GM19372 (cell line): ENCODE results near the gene PLA2R1.

Source experiments
- ATAC-seq: cut with Tn5 transposase; IDR thresholded peaks from one replicate; pipeline ENCODE4 v1.9.1; 2021; ENCODE audit warnings: mild to moderate bottlenecking, low read depth, moderate library complexity; ENCODE audit not compliant: unreplicated experiment

PLA2R1 gene

DNA sequence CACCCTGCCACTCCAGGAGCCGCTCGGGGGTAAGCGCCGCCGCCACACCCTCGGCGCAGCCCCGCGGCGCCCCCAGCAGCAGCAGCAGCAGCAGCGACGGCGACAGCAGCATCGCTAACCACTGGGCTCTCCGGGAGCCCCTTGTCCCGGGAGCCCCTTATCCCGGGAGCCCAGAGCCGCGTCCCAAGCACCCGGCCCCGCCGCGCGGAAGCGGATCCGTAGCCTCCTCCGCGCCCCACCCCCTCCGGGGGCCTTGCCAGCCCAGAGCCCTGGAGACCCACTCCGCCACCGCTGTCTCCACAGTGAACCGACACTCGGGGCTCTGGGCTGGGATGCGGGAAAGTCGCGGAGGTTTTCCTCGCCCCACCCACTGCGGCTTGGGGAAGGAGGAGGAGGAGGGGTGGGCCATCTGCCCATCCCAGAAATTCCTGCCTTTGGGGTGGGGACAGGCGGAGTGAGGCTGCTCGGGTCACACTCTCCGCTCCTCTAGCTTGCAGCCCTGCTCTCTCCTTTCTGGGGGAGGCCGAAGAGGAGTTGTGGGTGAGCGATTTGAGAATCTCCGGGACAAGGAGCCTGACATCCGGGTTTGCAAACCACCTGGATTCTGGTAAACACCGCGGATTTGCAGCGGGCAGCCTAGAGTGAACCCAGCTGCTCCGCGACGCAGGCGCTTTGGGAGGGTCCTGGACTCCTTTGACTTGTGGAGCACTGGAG lies at the start of gene PLA2R1:
Gene PLA2R1 (minus strand): TSS at position 324 of the 714 bp plus-strand sequence. CDS start 212 bp downstream, at position 112.
- ATAC-seq: no peak

DNA sequence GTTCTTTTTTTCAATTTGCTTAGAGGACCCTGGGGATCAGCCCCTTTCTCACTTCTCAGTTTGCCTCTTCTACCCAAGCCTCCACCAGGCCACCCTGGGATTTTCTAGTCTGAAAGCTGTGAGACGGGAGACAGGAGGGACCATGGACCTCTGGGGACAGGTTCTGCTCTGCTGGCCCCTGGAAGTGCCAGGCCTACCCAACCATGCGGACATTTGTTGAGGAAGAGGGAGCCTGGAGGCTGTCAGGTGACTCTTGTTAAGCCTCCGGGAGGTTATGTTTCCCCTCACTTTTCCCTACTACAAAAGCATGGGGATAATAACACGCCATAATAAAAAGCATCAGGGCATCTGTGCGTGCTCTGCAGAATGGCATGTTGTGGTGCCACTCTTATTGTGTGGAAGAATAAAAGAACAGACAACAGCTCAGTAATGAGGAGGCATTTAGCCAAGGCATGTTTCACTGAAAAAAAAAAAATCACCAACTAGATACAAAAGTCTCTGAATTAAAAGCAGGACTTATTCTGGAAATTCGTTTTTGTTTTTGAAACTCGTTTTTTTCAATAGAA lies 48.3 kb upstream of the PLA2R1 start:
- no peak for ATAC-seq

DNA sequence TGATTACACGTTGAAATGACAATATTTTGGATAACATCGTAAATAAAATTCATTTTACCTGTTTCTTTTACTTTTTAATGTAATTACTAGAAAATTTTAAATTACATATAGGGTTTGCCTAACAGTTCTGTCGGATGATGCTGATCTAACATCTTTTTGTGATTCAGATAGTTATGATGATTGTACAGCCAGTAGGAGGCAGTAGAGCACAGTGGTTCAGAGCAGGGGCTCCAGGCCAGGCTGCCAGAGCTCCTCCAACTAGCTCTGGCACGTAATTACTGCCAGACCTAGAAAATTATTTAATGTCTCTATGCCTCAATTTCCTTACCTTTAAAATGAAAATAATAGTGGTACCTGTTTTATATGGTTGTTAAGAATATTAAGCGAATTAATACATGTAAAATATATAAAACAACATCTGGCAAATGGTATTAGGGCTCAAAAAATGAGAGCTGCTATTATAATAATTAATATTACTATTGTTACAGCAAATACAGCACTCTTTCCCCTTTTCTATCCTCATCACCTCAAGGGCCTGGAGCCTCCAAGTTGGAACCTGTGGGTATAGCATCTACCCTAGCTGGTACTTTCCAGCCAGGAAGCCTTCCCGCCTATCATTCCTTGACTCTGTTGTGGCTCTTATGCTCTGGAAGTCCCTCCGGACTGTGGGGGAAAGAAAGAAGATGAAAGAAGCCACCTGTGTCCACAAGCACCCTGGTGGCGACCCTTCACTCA lies 47.7 kb upstream of the PLA2R1 start:
- ATAC-seq: peak; percentile 82

- no peak for ATAC-seq
Measured at GRCh38 chr2:160109243-160109642, 46.8 kb upstream of the PLA2R1 start.

- no peak for ATAC-seq
Measured at GRCh38 chr2:160108646-160109045, 46.2 kb upstream of the PLA2R1 start.

GRCh38 chr2:160105366-160105765 lies 43.0 kb upstream of the PLA2R1 start:
- no peak for ATAC-seq

DNA sequence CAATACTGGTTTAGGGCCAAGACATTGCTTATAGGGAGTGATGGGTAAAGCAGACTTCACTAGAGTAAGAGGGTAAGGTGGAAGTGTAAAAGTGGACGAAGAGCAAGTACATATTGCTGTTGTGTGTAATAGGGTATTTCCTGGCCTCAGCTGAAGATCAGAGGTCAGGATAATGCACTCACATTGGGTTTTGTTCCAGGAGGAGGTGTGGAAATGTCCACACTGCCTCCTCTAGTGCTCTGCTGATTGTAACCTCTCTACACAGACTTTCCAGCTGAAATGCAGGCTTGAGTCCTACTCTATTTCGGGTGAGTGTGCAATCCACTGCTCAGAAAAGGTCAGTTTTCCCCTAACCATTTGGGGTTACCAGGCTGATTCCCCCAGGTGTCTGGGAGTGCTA lies 41.7 kb upstream of the PLA2R1 start:
- ATAC-seq: no peak

GRCh38 chr2:160097326-160097725 lies 34.9 kb upstream of the PLA2R1 start:
- no peak for ATAC-seq

DNA sequence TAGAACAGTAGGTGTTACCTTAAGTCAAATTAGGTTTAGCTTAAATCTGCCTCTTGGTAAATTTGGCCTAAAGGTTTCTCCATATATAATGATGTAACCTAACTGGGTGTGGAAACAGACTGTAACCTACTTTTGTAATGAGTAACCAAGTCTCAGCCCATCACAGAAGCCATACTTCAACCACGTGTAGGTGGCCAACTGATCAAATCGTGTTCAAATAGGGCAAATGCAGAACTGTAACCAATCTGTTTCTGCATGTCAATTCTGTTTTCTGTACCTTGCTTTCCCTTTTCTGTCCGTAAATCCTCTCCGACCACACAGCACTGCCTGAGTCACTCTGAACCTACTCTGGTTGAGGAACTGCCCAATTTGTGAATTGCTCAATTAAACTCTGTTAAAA lies 34.0 kb upstream of the PLA2R1 start:
- ATAC-seq: peak; percentile 78

DNA sequence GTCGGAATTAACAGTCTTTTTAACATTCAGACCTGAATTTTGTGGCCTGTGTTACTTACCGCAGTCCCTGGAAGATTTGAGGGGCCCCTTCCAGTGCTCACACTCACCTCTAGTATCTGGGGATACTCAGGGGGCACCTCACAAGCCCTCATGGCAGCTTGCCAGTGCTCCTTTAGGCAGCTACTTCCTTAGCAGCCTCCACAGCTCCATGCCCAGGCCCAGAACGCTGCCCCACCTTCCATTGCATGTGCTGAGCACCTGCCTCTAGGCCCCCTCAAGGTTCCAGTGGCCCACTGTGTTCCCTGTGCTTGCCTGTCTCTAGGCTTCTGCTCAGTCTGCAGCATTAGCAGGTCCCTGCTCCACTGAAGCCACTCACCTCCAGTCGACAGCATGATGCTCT lies 30.0 kb upstream of the PLA2R1 start:
- no peak for ATAC-seq

GRCh38 chr2:160091381-160091780 lies 29.0 kb upstream of the PLA2R1 start:
- no peak for ATAC-seq

DNA sequence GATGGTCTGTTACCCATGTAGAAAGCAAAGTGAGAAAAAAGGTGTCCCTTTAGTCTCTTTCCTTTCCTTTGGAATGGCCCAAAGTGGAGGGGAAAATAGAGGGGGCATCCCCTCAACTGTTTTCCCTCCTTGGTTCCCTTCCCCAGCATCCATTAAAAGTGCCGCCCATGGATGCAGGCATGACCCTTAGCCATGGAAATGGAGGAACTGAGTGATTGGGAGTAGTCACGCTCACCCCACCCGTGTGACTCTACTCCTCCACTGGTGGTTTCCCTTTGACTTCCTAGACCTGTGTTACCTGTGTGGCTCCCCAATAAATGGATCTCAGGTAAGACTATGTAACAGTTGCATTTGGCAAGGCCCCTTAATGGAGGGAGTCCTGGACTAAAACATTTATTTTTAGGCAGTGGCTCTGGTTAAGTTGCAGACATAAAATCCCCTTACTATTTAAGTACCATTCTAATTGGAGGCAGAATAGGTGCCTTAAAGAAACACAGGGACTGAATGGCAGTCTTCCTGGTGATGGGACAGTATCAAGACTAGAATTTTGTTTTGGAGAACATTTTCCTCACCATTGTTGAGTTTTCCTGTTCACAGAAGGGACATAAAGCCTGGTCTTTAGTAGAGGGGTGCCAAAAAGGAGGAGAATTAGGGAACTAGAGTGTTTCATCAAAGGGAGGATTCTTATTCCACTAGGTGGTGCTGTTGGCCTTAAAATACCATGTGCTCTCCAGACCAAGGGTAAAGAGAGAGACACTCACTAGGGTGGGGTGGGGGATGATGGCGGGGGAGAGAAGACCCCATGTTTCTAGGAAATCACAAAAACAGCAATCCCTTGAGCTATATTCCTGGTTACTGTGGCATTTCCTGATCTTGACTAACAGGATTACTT lies 25.7 kb upstream of the PLA2R1 start:
- ATAC-seq: no peak

DNA sequence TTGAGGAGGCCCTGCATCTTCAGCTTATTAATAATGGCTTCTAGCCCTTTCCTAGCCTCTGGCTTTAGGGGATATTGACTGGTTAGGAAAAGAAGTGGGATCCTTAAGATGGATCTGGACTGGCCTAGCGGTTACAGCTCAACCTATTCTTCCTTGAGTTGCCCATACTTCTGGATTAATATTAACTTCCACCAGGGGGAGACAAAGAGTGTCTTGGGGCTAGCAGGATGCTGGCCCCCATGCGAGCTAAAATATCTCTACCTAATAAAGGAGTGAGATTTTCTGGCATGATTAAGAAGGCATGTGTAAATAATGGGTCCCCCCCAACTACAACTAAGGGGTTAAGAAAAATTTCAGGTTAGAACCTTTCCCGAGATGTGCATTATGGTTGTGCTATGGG lies 23.2 kb upstream of the PLA2R1 start:
- ATAC-seq: no peak

DNA sequence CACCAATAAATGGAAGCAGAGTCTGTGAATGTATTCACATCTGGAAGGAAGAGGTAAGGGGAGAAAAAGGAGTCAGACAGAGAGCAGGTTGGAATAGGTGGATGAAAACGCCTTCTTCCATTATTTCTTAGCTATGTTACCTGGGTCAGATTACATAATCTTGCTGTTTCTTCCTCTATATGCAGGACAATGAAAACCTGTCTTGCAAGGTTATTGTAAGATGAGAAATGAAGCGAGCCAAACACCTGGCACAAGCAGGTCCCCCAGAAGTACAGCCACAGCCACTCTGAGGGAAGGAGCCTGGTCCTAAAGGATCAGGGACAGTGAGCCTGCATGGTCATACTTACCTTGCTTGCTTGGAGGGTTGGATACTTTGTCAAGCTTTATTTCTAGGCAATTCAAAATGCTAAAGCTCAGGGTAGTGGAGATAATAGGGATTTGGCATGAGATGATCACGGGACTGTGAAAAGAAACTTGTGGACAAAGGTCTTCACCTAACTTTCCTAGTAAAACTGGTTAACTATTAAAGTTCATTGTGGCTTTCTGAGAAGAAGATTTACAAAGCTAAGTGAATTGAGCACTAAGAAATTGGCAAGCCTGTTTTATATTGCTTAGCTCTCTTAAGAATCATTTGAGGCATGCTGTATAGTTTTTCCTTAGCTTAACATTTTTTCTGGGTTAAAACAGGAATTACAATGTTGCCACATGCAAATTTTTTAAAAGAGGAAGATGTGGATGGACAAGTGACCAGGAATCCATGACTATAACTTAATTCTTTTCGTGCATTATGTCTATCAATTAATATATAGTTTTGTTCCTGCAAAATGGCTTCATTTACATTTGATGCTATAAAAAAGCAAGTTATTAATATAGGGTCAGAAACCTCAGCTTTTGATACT lies 15.7 kb upstream of the PLA2R1 start:
- no peak for ATAC-seq

- no peak for ATAC-seq
Measured at GRCh38 chr2:160076914-160077313, 14.5 kb upstream of the PLA2R1 start.

- ATAC-seq: no peak
Measured at GRCh38 chr2:160076241-160076640, 13.8 kb upstream of the PLA2R1 start.

- no peak for ATAC-seq
Measured at GRCh38 chr2:160075171-160075570, 12.8 kb upstream of the PLA2R1 start.

- no peak for ATAC-seq
Measured at GRCh38 chr2:160073284-160073888, 11.0 kb upstream of the PLA2R1 start.

DNA sequence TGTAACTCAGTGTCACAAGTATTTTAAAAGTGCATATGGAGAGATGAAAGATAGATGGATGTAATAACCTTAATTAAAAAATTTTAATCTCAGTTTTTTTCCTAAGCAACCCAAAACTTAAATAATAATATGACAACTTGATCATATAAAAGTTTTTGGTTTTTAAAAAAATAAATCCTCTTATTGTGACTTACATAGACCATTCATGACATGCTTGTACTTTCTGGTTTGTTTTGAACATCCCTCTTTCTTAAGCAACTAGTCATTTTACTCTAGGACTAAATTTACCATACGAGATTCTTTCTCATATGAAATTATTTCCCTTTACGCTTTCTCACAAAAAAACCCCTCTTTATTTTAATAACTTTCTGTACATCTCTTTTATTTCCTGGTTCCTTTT lies 6.5 kb upstream of the PLA2R1 start:
- ATAC-seq: no peak
